IPS-18a (cell line): Measurements from ENCODE around the gene ADAT3.
"Not testable (repeated sequence)": the region's sequence is repeated elsewhere in the genome, so short reads cannot be mapped to it uniquely, and the experiment has no call there.

Source experiments
- H3K27ac ChIP-seq: one replicate; pipeline ENCODE4 v1.5.1; 2013; ENCODE audit warnings: low read length
- H3K27me3 ChIP-seq: one replicate; pipeline ENCODE4 v1.6.1; 2013; ENCODE audit warnings: mild to moderate bottlenecking, low read length; ENCODE audit not compliant: control insufficient read depth, insufficient read depth
- H3K36me3 ChIP-seq: one replicate; pipeline ENCODE4 v1.6.1; 2013; ENCODE audit warnings: low read depth, low read length; ENCODE audit not compliant: control insufficient read depth
- H3K4me1 ChIP-seq: one replicate; pipeline ENCODE4 v1.6.1; 2013; ENCODE audit warnings: low read depth, low read length; ENCODE audit not compliant: control insufficient read depth
- H3K4me3 ChIP-seq: one replicate; pipeline ENCODE4 v1.5.1; 2013; ENCODE audit warnings: low read length
- H3K9ac ChIP-seq: one replicate; pipeline ENCODE4 v1.6.1; 2013; ENCODE audit warnings: mild to moderate bottlenecking, low read length, moderate library complexity
- H3K9me3 ChIP-seq: one replicate; pipeline ENCODE4 v1.6.1; 2013; ENCODE audit warnings: low read depth, low read length; ENCODE audit not compliant: control insufficient read depth

The ADAT3 gene

GRCh38 chr19:1871630-1872029 is 33.6 kb upstream of the ADAT3 start:
- Histone ChIP-seq H3K9ac (no peak overlapping the region), H3K36me3 (no peaks in the 10 kb centered on the region), H3K4me1 (peaks cover 10% of the 10 kb centered on the region), H3K27ac (no peak overlapping the region), H3K4me3 (no peak overlapping the region), H3K9me3 (no peaks in the 10 kb centered on the region), H3K27me3 (peaks cover 8% of the 10 kb centered on the region)

DNA sequence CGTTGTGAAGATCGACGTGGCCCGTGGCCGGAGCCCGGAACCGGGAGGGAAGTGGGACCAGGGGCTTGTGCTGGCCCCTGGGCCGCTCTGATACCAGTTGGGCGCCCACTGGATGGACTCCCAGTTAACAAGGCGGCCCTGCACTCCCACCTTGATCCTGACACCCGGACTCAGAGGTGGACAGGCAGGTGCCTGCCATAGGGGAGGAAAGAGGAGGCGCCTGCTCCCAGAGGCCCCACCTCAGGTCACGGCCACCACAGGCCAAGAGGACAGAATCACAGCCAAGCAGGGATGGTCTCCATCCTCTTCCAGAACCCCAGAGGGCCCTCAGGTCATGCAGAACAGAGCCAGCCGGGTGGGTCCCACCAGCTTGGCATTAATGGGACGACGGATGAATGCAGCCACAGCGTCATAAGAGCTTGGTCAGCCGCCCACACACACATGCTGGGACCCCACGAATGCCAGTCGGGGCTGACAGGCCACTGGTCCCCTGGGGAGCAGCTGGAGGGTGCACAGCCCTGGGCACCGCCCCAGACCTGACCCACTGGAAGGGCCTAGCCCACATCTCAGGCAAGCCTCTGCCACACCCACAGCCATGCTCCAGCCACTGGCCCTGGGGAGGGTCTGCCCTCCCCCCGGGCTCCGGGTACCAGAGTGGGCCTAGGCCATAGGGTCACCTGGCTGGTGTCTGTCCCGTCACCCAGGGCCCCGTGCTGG is 32.2 kb upstream of the ADAT3 start:
- Histone ChIP-seq H3K9ac (no peak overlapping the region), H3K27me3 (peaks cover 9% of the 10 kb centered on the region), H3K4me1 (peaks cover 10% of the 10 kb centered on the region), H3K36me3 (no peaks in the 10 kb centered on the region), H3K4me3 (no peak overlapping the region), H3K9me3 (no peaks in the 10 kb centered on the region), H3K27ac (no peak overlapping the region)

GRCh38 chr19:1873524-1874473 is 31.4 kb upstream of the ADAT3 start:
- Histone ChIP-seq H3K4me1 (peaks cover 10% of the 10 kb centered on the region), H3K9ac (no peak overlapping the region)

DNA sequence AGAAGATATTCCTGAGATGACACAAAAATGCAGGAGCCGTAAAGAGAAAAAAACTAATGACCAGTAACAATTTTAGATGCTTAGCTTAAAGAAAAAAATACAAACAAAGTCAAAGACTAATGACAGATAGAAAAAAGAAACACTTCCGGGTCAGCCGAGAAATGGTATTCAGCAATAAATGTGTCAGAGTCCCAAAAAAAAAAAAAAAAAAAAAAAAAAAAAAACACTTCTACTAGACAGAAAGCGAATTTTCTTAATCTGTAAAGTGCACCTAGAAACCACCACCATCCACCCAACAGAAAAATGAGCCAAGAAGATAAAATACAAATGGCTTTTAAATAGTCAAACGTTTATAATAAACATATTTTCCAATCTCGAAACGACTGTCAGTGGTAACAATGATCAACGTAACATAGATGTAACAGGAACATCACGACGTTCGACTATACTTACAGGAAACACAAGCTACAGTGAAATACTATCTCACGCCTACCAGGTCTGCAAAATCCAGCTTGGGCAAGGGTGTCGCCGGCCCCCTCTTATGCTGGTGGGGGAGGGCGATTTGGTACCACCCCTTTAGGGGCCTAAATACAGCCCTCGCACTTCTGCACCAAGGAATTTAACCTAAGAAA is 30.5 kb upstream of the ADAT3 start:
- Histone ChIP-seq H3K9ac (peak overlapping the region; percentile 82), H3K27ac (no peak overlapping the region), H3K4me3 (peak overlapping the region; percentile 90), H3K4me1 (peaks cover 10% of the 10 kb centered on the region), H3K9me3 (no peaks in the 10 kb centered on the region), H3K36me3 (no peaks in the 10 kb centered on the region), H3K27me3 (peaks cover 9% of the 10 kb centered on the region)

More at GRCh38 chr19:1873524-1874473, 31.4 kb upstream of the ADAT3 start:
- Histone ChIP-seq H3K4me3 (peak overlapping the region; percentile 90), H3K9me3 (no peaks in the 10 kb centered on the region), H3K27me3 (peaks cover 9% of the 10 kb centered on the region), H3K36me3 (no peaks in the 10 kb centered on the region), H3K27ac (no peak overlapping the region)

GRCh38 chr19:1875265-1875645 is 29.9 kb upstream of the ADAT3 start:
- not testable (repeated sequence) for H3K36me3 ChIP-seq, H3K27me3 ChIP-seq, H3K27ac ChIP-seq, H3K9me3 ChIP-seq
- Histone ChIP-seq H3K4me3 (peak overlapping the region; percentile 90), H3K4me1 (peaks cover 10% of the 10 kb centered on the region), H3K9ac (peak overlapping the region; percentile 82)

- H3K27ac ChIP-seq, result no peak overlapping the region
- peak overlapping the region; percentile 82 for H3K9ac ChIP-seq
- H3K4me1 ChIP-seq, result peaks cover 10% of the 10 kb centered on the region
- no peaks in the 10 kb centered on the region for H3K36me3 ChIP-seq
- no peaks in the 10 kb centered on the region for H3K9me3 ChIP-seq
- peaks cover 9% of the 10 kb centered on the region for H3K27me3 ChIP-seq
- peak overlapping the region; percentile 90 for H3K4me3 ChIP-seq
Measured at GRCh38 chr19:1875646-1876495, 29.3 kb upstream of the ADAT3 start.

DNA sequence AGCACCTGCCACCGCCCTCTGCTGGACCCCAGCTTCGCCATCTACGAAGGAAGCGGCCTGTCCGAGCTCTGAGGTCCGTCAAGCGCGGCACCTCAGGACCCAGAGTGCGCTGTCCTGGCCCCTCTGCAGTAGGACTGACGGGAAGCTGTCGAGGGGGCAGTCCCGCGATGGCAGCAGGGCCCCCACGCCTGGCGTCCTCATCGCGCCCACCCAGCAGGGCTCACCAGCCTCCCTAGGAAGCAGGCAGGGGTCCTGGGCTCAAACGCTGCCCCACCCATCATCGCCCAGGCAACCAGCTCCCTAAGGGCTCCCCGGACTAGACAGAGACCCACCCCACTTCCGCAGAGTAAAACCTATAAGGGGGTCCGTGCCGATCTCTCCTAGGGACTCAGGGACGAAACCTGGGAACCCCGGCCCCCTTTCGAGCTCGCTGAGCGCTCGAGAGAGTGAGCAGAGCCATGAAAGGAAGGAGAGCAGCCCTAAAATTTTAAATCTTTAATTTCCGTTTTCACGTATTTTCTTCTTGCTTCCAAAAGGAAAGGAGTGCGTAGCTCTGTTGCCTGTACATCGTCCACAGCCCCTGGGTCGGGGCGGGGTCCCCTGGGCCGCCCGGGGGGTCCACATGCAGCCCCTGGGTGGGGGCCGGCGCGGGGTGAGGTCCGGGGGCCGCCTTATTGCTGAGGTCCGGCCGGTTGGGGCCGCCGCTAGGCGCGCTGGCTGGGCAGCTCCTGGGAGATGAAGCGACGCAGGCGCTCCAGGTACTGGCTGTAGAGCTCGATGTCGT is 28.5 kb upstream of the ADAT3 start:
- H3K9me3 ChIP-seq, H3K27ac ChIP-seq, H3K36me3 ChIP-seq, H3K27me3 ChIP-seq: not testable (repeated sequence)
- H3K9ac ChIP-seq, result peak overlapping the region; percentile 82
- H3K4me1 ChIP-seq, result peaks cover 10% of the 10 kb centered on the region
- H3K4me3 ChIP-seq, result peak overlapping the region; percentile 90

GRCh38 chr19:1877280-1877660 is 27.9 kb upstream of the ADAT3 start:
- not testable (repeated sequence) for H3K9ac ChIP-seq, H3K27me3 ChIP-seq, H3K27ac ChIP-seq, H3K9me3 ChIP-seq, H3K4me3 ChIP-seq, H3K36me3 ChIP-seq
- H3K4me1 ChIP-seq, result peaks cover 10% of the 10 kb centered on the region

DNA sequence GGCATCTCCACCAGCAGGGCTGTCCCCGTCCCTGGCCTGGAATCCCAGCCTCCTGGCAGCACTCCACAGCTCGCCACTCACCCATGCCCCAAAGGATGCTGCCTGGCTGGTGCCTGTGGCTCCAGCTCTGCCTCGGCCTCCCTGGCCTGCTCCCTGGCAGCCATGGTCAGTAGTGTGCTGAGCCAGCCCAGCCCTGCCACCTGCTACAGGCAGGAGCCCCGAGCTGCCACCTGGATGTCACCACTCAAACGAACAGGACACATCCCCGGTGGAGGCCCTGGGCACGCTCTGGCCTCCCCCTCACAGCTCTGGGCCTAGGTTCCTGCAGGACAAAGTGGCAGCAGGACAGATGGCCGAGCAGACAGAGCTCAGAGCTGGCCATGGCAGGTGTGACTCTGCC is 26.6 kb upstream of the ADAT3 start:
- peaks cover 10% of the 10 kb centered on the region for H3K4me1 ChIP-seq

DNA sequence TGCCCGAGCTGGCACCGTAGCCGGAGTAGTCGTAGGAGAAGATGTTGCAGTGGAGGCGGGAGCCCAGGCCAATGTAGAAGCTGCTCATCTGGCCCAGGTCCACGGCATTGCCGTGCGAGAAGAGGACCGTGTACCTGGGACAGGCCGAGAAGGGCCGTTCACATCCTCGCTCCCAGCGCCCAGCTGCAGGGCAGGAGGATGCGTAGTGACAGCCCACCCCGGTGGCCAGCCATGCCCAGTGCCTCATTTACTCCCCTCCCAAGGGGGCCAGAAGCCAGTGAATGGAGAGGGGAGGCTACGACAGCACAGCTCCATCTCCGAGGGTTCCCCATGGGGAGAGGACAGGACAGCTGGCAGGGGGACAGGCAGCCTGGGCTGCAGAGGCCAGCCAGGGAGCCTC is 25.2 kb upstream of the ADAT3 start:
- not testable (repeated sequence) for H3K9ac ChIP-seq, H3K36me3 ChIP-seq, H3K4me1 ChIP-seq, H3K9me3 ChIP-seq, H3K4me3 ChIP-seq, H3K27ac ChIP-seq
- peaks cover 15% of the 10 kb centered on the region for H3K27me3 ChIP-seq

More for the DNA sequence above, 26.6 kb upstream of the ADAT3 start:
- H3K9ac ChIP-seq, H3K9me3 ChIP-seq, H3K4me3 ChIP-seq, H3K27me3 ChIP-seq, H3K27ac ChIP-seq, H3K36me3 ChIP-seq: not testable (repeated sequence)
